Measurements from ENCODE around the gene PRPF40A. TPM values are rescaled to one million over a fixed set of nuclear protein-coding genes. Genes with fewer than 3 reads are reported as not detected.

PRPF40A gene
- total and polyA plus RNA-seq, 2 donors (not counting 1 experiment from before 2014, with no cell fraction given): 91.7 to 105 TPM

- Histone ChIP-seq H3K4me2 (ENCODE audit: extremely low read depth, insufficient read depth, low read length) (no peak overlapping the region), H4K20me1 (ENCODE audit: control insufficient read depth, extremely low read depth, insufficient read depth, low read length) (no peaks in the 10 kb centered on the region), H3K4me1 (ENCODE audit: control insufficient read depth, extremely low read depth, insufficient read depth, low read length) (peaks cover 9% of the 10 kb centered on the region), H3K4me3 (replicated peaks in 1 of 4; ENCODE audit: control extremely low read depth in 1 of 4, insufficient read depth in 1 of 4, low read depth in 3 of 4, low read length in 4 of 4) (no peak overlapping the region), H2AFZ (ENCODE audit: low read length) (no peak overlapping the region), H3K36me3 (ENCODE audit: control insufficient read depth, insufficient read depth, low read length) (no peaks in the 10 kb centered on the region), H3K27me3 (ENCODE audit: control insufficient read depth, insufficient read depth, low read length) (no peaks in the 10 kb centered on the region), H3K9ac (ENCODE audit: insufficient read depth, low read length) (no peak overlapping the region), H3K9me3 (ENCODE audit: control insufficient read depth, insufficient read depth, low read depth, low read length) (no peaks in the 10 kb centered on the region), H3K79me2 (ENCODE audit: control insufficient read depth, insufficient read depth, low read length) (no peaks in the 10 kb centered on the region), H3K27ac (ENCODE audit: insufficient read depth, low read length) (no peak overlapping the region)
- TF ChIP-seq CTCF (conservative IDR thresholded peaks at IDR 0.05 in 1 of 2, IDR thresholded peaks at IDR 0.05 in 1 of 2; ENCODE audit: low read depth in 1 of 2, low read length in 2 of 2): no peak
- TF ChIP-seq EZH2 (IDR thresholded peaks at IDR 0.05; ENCODE audit: low read length, missing control alignments): no peak
- peak in 1 of 2 donors; percentile 35 for DNase-seq (ENCODE audit: low read depth in 2 of 2)
Measured at GRCh38 chr2:152609154-152609553, 108.1 kb downstream of the PRPF40A start.

- H3K79me2 ChIP-seq (ENCODE audit: control insufficient read depth, insufficient read depth, low read length): no peaks in the 10 kb centered on the region
- H3K4me2 ChIP-seq (ENCODE audit: extremely low read depth, insufficient read depth, low read length): no peak overlapping the region
- peaks cover 5% of the 10 kb centered on the region for H3K4me1 ChIP-seq (ENCODE audit: control insufficient read depth, extremely low read depth, insufficient read depth, low read length)
- no peak overlapping the region for H3K4me3 ChIP-seq (replicated peaks in 1 of 4; ENCODE audit: control extremely low read depth in 1 of 4, insufficient read depth in 1 of 4, low read depth in 3 of 4, low read length in 4 of 4)
- H3K9ac ChIP-seq (ENCODE audit: insufficient read depth, low read length): no peak overlapping the region
- H2AFZ ChIP-seq (ENCODE audit: low read length): no peak overlapping the region
- no peak for DNase-seq (ENCODE audit: low read depth in 2 of 2)
- no peaks in the 10 kb centered on the region for H3K36me3 ChIP-seq (ENCODE audit: control insufficient read depth, insufficient read depth, low read length)
- no peaks in the 10 kb centered on the region for H3K27me3 ChIP-seq (ENCODE audit: control insufficient read depth, insufficient read depth, low read length)
- no peaks in the 10 kb centered on the region for H3K9me3 ChIP-seq (ENCODE audit: control insufficient read depth, insufficient read depth, low read depth, low read length)
- H4K20me1 ChIP-seq (ENCODE audit: control insufficient read depth, extremely low read depth, insufficient read depth, low read length): no peaks in the 10 kb centered on the region
- no peak overlapping the region for H3K27ac ChIP-seq (ENCODE audit: insufficient read depth, low read length)
- TF ChIP-seq EZH2 (IDR thresholded peaks at IDR 0.05; ENCODE audit: low read length, missing control alignments) (no peak), CTCF (conservative IDR thresholded peaks at IDR 0.05 in 1 of 2, IDR thresholded peaks at IDR 0.05 in 1 of 2; ENCODE audit: low read depth in 1 of 2, low read length in 2 of 2) (no peak)
Measured at GRCh38 chr2:152607793-152608300, 109.4 kb downstream of the PRPF40A start.

- H3K4me3 ChIP-seq (replicated peaks in 1 of 4; ENCODE audit: control extremely low read depth in 1 of 4, insufficient read depth in 1 of 4, low read depth in 3 of 4, low read length in 4 of 4): no peak overlapping the region
Measured at GRCh38 chr2:152606941-152607340, 110.3 kb downstream of the PRPF40A start.

More at GRCh38 chr2:152606941-152607340, 110.3 kb downstream of the PRPF40A start:
- H3K4me1 ChIP-seq (ENCODE audit: control insufficient read depth, extremely low read depth, insufficient read depth, low read length): peaks cover 5% of the 10 kb centered on the region
- H3K79me2 ChIP-seq (ENCODE audit: control insufficient read depth, insufficient read depth, low read length): no peaks in the 10 kb centered on the region
- H2AFZ ChIP-seq (ENCODE audit: low read length): no peak overlapping the region
- no peak overlapping the region for H3K27ac ChIP-seq (ENCODE audit: insufficient read depth, low read length)
- H3K9me3 ChIP-seq (ENCODE audit: control insufficient read depth, insufficient read depth, low read depth, low read length): no peaks in the 10 kb centered on the region
- no peak for DNase-seq (ENCODE audit: low read depth in 2 of 2)
- no peak overlapping the region for H3K9ac ChIP-seq (ENCODE audit: insufficient read depth, low read length)
- no peaks in the 10 kb centered on the region for H3K36me3 ChIP-seq (ENCODE audit: control insufficient read depth, insufficient read depth, low read length)
- H4K20me1 ChIP-seq (ENCODE audit: control insufficient read depth, extremely low read depth, insufficient read depth, low read length): no peaks in the 10 kb centered on the region
- no peak overlapping the region for H3K4me2 ChIP-seq (ENCODE audit: extremely low read depth, insufficient read depth, low read length)
- TF ChIP-seq EZH2 (IDR thresholded peaks at IDR 0.05; ENCODE audit: low read length, missing control alignments): no peak
- no peaks in the 10 kb centered on the region for H3K27me3 ChIP-seq (ENCODE audit: control insufficient read depth, insufficient read depth, low read length)
